Colon (tissue), 2 donors: ENCODE results near the gene DAB2IP.
"Not testable (repeated sequence)": the region's sequence is repeated elsewhere in the genome, so short reads cannot be mapped to it uniquely, and the experiment has no call there.

ENCODE experiments used
- FAIRE-seq: peaks from 2 replicates; lab custom pipeline; 2012; peaks lifted over from hg19 to GRCh38; lab: Jason Lieb, UNC
- donor health status: control.
- donor health status: control.

The DAB2IP gene

DNA sequence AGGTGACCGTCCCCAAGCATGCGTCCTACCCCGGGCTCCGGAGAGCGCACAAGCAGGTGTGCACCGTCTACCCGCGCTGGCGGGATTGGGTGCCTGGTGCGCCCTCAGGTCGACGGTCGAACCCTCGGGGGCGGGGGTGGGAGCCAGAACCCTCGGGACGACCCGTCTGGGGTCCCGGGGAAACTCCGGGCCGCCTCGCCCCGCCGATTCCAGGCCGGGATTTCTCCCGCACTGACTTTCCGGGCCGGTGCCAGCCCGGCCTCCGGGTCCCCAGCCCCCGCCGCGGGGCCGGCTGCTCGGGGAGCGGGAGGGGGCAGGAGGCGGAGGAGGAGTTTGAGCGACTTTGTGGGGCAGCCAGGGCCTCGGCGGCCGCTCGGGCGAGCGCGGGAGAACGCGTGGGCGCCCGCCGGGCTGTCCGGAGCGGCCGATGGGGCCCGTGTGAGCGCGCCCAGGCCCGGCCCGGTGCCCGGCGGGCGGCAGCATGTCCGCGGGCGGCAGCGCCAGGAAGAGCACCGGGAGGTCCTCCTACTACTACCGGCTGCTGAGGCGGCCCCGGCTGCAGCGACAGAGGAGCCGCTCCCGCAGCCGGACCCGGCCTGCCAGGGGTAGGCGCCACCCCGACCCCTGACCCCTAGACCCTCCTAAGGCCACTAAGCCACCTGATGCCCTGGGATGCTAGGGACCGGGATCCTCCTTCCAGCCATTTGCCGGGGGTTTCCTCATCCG lies at the start of gene DAB2IP:
Gene DAB2IP, plus strand, starts transcription at position 340 of the 726 bp plus-strand sequence. Its CDS starts 142 bp downstream, at position 482.
- FAIRE-seq = no peak

DNA sequence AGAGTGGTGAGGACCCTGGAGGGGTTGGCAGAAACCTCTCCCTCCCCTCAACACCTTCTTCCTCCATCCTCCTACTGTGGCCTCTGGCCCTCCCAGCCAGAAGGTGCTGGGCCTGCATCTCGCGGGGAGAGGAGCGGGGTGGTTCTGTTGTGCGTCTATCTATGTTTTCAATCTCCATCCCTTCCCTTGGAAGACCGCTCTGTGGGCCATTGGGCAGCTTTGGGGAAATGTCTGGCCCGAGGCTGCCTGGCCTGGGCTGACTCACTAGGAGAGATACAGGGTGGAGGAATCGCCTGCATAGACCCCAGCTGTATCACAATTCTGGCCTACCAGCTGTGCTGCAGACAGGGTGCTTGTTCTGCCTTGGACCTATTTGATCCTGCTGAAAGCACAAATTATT lies 48.4 kb upstream of the DAB2IP start:
- no peak for FAIRE-seq

GRCh38 chr9:121604242-121604641 lies 47.2 kb upstream of the DAB2IP start:
- FAIRE-seq = no peak

DNA sequence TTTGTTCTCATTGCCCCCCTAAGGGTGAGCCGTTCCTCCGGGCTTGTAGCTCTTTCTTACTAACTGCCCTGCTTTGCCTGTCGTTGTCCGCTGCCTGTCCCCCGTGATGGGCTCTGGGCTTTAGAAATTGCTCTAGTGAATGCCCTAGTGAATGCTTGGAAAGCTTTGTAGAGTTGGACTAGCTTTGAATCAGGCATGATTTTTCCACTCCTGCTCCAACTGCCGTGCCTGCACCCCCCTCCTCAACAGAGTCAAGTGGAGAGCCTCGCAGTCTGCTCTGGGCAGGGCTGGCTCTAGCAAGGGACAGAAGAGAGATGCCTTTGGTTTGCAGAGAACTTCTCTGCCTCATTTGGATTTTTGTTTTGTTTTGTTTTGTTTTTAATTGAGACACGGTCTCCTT lies 46.8 kb upstream of the DAB2IP start:
- no peak for FAIRE-seq

DNA sequence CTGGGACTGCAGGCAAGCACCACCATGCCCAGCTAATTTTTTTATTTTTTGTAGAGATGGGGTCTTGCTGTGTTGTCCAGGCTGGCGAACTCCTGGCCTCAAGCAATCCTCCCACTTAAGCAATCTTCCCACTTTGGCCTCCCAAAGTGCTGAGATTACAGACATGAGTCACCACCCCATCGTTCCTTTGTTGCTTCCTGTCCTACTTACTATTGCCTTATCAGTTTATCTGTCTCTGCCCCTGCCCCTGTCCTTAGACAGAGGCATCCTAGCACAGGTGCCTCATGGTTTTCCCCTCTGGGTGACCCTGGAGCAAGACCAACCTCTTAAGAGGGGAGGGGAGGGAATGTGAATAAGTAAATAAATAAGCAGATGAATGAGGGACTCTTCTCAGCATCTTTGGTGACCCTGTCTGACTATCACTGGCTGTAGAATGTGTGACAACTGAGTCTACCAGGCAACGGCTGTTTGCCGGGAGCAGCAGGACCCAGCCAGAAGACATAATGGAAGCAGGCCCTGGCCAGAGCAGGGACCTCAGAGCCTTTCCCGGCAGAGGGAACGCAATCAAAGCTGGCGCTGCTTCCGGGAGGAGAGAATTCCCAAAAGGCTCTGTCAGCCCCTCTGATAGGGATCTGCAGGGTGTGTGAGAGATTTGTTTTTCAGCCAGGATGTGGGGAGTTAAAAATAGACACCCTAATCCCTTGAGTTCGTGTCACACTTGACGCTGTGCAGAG lies 43.8 kb upstream of the DAB2IP start:
- FAIRE-seq = no peak

DNA sequence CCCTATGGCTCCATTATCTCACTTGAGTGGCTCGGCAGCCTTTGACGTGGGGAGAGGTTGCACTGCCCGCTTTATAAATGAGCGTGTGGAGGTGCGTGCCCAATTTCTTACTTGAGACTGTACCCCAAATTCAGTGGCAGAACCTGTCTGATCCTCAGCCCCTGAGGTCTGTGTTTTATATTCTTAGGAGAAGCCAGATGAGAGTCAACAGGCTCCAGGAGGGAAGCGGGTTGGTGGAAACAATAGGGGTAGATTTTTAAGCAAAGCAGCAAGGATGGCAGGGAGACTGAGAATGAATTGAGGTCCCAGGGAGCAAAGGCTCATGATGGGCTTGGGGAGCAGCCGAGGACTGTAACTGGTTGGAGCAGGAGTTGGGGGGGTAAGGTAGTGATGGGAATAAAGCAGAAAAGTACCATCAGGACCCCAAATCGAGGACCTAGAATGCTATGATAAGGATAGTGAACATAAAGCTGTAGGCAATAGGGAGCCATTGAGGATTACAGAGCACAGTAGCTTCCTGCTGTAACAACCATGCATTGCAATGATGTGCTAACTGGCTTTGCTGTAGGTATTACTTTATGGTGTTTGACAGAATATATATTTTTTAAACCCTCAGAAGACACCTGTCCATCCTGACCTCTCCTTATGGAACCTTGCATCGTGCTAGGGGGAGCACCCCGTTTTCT lies 43.1 kb upstream of the DAB2IP start:
- no peak for FAIRE-seq

GRCh38 chr9:121609822-121610637 lies 41.4 kb upstream of the DAB2IP start:
- no peak for FAIRE-seq

- no peak for FAIRE-seq
These were observed 40.8 kb upstream of the DAB2IP start for GRCh38 chr9:121610638-121610953.

DNA sequence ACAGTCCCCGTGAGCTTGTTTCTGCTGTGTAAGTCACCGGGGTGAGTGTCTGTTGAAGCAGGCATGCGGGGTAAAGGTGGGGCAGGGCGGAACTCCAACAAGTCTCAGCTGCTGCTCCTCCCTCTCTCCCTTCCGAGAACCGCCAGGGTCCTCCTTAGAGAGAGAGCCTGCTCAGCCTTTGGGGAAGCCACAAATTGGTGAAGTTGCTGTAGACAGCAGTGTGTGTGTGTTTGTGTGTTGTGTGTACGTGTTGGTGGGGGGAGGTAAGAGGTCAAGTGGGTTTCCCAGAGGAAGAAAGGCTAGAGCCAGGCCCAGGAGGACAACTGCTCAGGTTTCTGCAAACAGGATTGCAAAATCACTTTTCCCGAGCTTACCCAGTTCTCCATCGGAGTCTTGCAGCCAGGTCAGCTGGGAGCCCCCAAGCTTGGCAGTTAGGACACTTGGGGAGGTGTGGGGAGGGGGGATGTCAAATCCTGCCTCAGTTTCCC lies 38.9 kb upstream of the DAB2IP start:
- FAIRE-seq = no peak

DNA sequence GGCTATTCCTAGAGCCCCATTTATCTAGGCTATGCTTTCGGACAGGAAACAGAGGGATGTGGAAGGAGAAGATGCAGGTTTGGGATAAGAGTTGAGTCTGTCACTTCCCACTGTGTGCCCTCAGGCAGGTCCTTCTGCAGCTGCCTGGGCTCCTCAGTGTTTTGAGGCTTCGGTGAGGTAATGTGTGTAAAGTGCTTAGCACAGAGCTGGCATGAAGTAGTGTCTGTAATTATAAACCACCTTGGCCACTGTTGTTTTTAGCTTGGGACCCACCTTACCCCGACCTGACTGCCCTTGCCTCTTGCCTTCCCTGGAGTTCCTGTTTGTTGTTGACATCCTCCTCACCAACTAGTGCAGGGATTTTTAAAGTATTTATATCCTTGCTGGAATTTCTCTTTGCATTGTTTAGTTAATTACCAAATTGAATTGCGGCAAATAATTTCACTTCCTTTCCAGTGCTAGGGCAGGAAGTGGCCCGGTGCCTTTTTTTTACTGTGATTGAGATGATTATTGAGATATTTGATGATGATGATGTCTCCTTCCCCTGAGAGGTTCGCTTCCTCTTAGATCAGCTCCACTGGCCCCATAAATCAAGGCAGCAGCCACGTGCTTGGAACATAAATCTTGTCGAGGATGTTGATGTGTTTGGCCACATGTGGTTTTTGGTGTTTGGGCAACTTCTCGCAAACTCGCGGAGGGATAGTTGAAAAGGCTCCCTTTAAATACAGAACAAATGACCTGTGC lies 38.3 kb upstream of the DAB2IP start:
- no peak for FAIRE-seq

- no peak for FAIRE-seq
These were observed 35.2 kb upstream of the DAB2IP start for GRCh38 chr9:121616123-121616755.

GRCh38 chr9:121618504-121618903 lies 32.9 kb upstream of the DAB2IP start:
- FAIRE-seq = no peak

- not testable (repeated sequence) for FAIRE-seq
These were observed 32.5 kb upstream of the DAB2IP start for GRCh38 chr9:121618910-121619309.

DNA sequence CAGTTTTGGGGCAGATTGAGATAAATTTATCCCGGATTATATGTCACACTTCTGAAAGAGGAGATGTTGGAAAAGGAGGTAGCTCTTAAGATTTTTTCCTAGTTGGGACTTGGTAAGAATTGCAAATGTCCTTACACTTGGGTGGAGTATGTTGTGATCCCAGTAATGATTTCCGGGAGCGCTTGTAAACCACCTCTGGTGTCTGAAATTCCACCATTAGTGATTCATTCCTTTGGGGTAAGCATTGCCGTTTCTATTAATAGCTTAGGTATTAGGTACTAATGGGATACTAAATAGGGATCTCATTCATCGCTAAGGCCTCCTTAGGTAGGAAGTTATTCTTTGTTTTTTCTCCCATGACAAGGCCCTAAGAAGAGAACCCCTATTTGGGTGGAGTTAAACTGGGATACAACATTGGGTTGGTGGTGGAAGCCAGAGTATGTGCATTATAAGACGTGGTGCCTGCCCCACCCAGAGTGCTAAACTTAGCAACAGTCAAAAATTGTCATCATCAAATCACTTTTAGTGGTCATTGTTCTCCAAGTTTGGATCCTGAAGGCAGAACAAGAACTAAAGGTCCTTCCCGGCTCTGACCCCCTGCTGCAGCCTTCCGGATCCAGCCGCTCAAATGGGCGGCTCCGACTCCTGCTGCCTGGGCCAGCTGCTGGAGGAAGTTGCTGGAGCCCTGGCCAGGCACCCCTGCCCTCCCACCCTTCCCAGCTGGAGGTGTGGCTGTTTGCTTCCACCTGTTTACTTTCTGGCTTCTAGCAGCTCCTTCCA lies 31.7 kb upstream of the DAB2IP start:
- no peak for FAIRE-seq

- FAIRE-seq = no peak
These were observed 31.1 kb upstream of the DAB2IP start for GRCh38 chr9:121620325-121620673.

- no peak for FAIRE-seq
These were observed 30.5 kb upstream of the DAB2IP start for GRCh38 chr9:121620777-121621449.

- no peak for FAIRE-seq
These were observed 28.8 kb upstream of the DAB2IP start for GRCh38 chr9:121622387-121623203.

GRCh38 chr9:121623430-121623829 lies 28.0 kb upstream of the DAB2IP start:
- not testable (repeated sequence) for FAIRE-seq

- no peak for FAIRE-seq
These were observed 25.8 kb upstream of the DAB2IP start for GRCh38 chr9:121625590-121625989.
